HG03575 (cell line): ENCODE data around the gene THAP7.

ENCODE experiments used
- ATAC-seq: cut with Tn5 transposase; IDR thresholded peaks from one replicate; pipeline ENCODE4 v1.9.1; 2021; ENCODE audit not compliant: unreplicated experiment, insufficient number of reproducible peaks, low FRiP score; ENCODE audit errors: extremely low read depth

THAP7 gene

DNA sequence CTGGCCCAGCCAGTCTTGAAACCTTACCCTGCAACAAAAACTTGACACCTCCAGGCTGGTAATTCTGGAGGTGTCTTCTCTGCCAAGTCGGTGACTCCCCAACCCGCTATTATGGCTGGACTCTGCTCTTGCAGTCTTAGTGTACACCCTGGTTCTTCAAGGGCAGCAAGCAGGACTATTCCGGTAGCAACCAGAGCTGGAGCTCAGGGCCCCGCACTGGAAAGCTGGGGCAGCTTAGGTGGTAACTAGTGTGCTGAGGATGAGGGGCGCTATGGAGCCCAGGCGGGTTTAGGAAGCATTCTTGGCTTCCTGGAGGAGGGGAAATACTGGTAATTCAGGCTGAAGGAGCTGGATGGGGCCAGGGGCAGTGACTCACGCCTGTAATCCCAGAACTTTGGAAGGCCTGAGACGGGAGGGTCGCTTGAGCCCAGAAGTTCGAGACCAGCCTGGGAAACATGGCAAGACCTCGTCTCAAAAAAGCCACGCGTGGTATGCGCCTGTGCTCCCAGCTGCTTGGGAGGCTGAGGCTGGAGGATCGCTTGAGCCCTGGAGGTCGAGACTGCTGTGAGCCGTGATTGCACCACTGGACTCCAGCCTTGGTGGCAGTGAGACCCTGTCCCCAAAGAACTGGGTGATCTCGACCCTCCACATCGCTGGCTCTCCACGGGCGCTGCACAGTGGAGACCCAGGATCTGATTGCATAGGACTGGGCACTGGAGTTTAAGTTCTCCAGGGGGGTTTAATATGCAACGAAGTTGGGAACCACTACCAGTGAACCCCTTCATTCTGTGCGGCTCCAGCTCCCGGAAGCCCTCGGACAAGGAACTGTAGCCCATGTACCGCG lies 45.4 kb downstream of the THAP7 start:
- ATAC-seq, result no peak

DNA sequence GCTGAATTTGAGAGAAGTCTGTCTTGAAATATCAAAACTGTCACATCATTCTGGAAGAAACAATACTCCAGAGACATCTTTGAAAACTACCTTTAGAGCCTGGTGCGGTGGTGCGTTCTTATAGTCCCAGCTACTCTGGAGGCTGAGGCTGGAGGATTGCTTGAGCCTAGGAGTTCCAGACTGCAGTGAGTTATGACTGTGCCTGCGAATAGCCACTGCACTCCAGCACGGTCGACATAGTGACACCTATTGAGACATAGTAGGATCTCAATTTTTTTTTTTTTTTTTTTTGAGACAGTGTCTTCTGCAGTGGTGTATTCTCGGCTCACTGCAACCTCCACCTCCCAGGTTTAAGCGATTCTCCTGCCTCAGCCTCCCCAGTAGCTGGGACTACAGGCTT lies 46.4 kb downstream of the THAP7 start:
- ATAC-seq, result no peak

DNA sequence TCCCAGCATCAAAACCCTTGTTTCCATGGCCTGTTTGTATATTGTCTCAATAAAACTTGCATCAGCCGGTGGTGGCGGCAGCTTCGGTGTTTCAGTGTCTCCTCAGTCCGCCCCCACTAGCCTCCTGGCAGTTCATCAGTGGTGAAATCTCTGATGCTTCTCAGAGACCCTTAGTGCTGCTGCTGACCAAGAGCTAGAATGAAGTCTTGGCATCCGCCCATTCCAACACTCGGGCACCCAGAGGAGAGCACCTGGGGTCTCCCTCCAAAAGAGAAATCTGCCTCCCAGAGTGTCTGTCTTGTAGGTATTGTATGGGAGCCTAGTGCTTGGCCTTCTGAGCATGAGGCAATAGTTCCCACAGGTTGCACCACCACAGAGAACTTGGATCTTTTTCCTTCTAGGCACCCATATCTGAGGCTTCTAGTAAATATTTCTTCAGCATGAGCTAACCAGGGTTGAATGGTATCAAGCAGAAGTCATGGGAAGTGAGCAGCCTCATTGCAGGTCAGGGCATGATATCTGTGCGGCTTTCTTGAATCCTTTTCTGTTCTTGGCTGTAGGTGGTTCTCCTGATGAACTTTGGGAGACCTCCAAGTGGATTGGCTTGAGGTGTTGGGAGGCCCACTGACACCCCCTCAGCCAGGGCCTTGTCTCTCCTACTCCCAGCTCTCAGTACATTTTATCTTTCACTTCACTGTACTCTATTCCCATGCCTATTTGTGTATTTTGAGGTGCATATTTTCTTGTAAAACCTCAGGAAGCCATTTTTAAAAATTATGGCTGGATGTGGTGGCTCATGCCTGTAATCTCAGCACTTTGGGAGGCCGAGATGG lies 48.0 kb downstream of the THAP7 start:
- ATAC-seq, result no peak

DNA sequence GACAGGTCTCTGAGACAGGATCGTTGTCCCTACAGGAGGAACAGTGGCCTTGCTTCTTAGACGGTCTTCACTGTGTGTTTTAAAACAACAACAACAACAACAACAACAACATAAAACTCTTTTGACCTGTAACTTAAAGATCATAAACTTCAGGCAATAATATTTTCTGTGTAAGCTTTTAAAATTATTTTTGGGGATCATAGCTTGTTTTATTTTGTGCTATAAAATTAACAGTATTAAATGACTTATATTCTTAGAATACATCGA lies 48.6 kb downstream of the THAP7 start:
- no peak for ATAC-seq

DNA sequence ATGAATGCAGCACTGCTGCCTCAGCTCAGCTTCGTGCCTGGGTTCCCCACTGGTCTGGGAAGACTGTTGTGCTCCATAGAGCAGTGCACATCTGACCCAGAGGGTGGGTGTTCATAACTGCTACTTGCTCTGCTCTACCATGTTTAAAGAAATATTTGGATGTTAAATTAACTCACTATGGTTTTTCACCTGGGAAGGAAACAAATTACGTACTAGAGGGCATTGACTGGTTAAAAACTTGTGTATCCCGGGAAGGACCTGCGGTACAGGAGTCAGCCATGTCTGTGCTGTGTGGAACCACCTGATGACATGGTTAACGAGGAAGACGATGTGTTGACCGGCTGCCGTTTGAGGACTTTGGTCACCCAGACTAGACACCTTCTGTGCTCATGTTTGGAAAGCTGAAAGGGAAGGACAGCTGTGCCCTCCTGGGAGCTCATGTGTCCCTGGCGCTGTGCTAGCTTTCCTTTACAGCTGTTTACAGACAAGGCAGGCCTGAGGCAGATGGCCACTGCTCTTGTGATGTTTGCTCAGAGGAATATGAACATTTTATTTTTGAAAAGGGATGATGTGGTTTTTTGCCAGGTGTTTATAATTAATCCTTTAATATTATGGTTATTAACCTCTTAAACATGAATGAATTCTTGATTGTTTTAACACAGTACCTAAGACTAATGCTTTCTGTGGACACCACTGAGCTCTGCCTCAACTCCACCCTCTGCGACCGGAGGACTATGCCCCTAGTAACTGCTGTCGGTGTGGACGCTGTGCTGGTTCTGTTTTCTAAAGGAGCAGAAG lies 49.2 kb downstream of the THAP7 start:
- ATAC-seq, result no peak

DNA sequence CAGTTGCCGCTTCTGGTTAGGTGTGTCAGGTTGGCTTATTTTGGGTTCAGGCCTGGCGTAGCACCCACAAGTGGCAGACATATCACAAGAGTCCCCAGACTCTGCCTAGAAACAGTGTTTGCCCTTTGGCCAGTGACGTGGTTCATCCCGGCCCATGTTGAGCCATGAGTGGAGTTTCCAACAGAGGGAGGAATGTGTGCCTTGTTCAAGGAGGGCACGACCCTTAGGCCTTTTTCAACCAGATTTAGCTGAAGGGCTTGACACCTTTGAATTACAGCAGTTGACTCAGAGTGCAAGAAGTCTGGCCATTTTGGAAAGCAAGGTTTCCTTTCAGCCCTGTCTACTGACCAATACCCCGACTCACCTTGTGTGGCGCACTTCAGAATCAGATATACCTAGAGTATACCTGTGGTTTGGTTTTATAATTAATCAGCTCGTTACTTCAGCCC lies 50.0 kb downstream of the THAP7 start:
- no peak for ATAC-seq

DNA sequence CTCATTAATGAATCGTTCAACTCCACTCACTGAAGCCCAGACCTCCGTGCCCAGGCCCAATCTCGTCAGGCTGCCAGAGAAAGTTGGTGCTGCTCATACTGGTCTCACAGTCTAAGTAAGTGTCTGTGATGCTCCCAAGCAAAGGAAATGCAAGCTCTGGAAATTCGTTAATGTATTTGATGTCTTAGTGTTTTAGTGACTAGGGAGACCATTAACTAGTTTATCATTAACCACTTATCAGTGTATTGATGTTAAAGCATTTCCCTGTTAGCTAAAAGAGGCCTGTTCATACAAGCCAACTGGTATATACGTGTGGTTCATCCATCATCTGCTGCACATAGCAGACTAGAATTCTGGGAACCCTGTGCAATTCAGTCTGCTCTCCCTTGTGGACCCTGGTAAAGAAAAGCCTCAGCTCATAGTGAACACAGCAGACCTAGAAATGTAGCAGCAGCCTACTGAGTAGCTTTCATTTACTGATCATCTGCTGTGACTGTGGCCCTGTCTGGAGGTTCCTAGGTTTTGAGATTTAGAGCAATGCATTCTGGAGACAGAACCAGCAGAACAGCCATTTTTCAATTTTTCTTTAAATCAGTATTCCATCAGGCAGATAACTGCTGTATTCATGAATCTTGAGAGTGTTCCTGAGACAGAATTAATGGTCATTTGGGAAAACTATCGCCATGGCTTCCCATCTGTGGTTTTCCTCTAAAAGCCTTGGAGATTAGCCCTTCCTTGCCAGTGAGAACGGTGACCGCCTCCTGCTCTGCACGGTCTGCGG lies 50.6 kb downstream of the THAP7 start:
- no peak for ATAC-seq

DNA sequence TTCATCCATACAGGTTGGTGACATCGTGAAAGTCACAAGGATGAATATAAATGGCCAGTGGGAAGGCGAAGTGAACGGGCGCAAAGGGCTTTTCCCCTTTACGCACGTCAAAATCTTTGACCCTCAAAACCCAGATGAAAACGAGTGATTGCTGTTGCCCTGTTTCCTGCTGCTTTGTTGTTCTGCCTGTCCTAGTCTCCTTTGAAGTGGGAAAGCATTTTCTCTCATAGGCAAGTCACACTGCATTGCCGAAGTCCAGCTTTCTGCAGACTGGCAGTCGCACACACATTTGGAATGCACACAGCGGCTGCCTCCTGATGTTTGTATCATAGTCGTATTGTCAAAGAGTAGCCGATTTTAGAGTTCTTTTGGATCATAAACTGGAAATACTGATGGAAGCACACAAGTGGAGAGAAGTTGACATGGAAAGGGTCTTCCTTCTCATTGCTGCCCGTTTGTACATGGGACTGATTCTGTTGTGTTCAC lies 52.2 kb downstream of the THAP7 start:
- no peak for ATAC-seq
